ENCODE data around the gene WIPI1. TPM values are rescaled to one million over a fixed set of nuclear protein-coding genes. Genes with fewer than 3 reads are reported as not detected.

The WIPI1 gene
- total RNA-seq, 1 experiment from 2014 or later, result 38.4 TPM

DNA sequence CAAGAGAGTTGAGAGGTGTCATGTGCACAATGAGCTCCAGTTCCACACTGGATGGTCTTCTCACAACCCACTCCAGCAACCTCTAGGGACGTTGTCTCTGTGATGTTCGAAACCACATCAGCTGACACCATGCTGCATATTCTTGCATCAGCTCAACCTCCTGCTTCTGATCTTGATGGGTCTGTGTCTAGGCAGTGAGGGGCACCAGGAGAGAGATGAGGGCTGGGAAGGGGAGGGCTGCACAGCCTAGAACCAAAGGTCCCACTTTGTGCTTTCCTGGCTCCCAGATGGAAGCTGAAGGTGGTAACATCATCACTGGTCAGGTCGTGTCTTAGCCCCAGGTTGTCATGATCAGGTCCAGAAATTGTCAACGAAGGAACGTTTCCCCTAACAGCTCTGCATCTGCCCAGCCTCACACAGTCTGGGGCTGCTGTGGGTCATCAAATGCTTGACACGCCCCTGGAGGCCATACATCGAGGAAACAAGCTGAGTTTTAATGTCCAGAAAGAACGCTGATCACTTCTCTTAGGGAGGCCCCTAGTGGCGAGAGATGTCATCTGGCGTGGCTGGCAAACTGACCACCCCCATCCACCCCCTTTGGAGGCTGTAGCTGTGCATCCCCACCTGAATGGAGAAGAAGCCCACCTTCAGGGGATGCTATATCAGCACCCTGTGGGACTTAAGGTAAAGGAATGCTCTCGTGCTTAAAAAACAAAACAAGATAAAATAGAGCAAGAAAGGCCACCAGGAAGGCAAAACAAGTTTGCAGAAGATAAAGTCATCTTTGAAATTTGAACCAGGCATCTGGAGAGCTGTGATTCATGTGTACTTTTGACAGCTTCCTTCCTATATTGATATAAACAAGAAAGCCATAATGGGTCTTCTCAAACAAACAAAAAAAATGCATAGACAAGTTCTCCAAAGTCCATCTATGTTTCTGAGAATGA lies 58.3 kb downstream of the WIPI1 start:
- no peaks in the 10 kb centered on the region for H3K36me3 Mint-ChIP-seq (ENCODE audit: insufficient read depth, unreplicated experiment)
- H3K9me3 Mint-ChIP-seq (ENCODE audit: unreplicated experiment), result no peaks in the 10 kb centered on the region
- ChIA-PET CTCF (interaction anchor here (0.5 to 1.9 kb wide), 25 partner anchors 9 to 358 kb away, joined by 3 to 10 read pairs (median 4); no protein-coding TSS in a partner anchor), POLR2A (interaction anchor here (0.6 kb wide), 1 partner anchor 47 kb away, joined by 5 read pairs; no protein-coding TSS in a partner anchor)
- intact Hi-C loops (cut with micrococcal nuclease), result loop anchor here (1.0 kb wide), 3 partner anchors 37 to 136 kb away; no protein-coding TSS in a partner anchor
- no peak overlapping the region for H3K4me3 Mint-ChIP-seq (ENCODE audit: unreplicated experiment)
- H3K27me3 Mint-ChIP-seq (ENCODE audit: insufficient read depth, unreplicated experiment), result no peaks in the 10 kb centered on the region
- BruUV-seq (replicated peaks), result no TSS peak
- H3K4me1 Mint-ChIP-seq (ENCODE audit: insufficient read depth, unreplicated experiment), result no peaks in the 10 kb centered on the region
- no peak overlapping the region for H3K27ac Mint-ChIP-seq (ENCODE audit: low read depth, unreplicated experiment)
- TF ChIP-seq, protein P1, sequence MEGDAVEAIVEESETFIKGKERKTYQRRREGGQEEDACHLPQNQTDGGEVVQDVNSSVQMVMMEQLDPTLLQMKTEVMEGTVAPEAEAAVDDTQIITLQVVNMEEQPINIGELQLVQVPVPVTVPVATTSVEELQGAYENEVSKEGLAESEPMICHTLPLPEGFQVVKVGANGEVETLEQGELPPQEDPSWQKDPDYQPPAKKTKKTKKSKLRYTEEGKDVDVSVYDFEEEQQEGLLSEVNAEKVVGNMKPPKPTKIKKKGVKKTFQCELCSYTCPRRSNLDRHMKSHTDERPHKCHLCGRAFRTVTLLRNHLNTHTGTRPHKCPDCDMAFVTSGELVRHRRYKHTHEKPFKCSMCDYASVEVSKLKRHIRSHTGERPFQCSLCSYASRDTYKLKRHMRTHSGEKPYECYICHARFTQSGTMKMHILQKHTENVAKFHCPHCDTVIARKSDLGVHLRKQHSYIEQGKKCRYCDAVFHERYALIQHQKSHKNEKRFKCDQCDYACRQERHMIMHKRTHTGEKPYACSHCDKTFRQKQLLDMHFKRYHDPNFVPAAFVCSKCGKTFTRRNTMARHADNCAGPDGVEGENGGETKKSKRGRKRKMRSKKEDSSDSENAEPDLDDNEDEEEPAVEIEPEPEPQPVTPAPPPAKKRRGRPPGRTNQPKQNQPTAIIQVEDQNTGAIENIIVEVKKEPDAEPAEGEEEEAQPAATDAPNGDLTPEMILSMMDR (IDR thresholded peaks at IDR 0.05; ENCODE audit: unreplicated experiment), result peak; percentile 60
- peak; percentile 82 for DNase-seq (ENCODE audit: unreplicated experiment)

DNA sequence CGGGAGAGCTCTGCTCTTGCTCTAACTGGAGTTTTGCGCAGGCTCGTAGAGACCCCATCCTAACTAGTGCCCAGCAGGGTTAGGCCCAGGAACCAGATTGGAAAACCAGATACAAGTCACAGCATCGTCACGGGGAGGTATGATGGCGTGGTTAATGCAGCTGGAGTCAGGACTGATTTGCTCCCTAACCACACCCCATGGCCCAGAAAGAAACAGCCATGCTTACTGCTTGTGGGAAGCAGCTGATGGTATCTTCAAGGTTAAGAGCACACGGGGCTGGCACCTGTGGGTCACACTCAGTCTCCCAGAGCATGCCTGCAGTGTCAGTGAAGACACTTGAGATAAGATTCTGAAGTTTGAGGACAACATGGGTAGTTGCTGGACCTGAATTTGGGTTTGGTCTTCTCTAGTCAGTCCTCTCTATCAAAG lies 60.2 kb downstream of the WIPI1 start:
- no peak for DNase-seq (ENCODE audit: unreplicated experiment)
- no peaks in the 10 kb centered on the region for H3K36me3 Mint-ChIP-seq (ENCODE audit: insufficient read depth, unreplicated experiment)
- H3K27me3 Mint-ChIP-seq (ENCODE audit: insufficient read depth, unreplicated experiment), result no peaks in the 10 kb centered on the region
- H3K4me1 Mint-ChIP-seq (ENCODE audit: insufficient read depth, unreplicated experiment), result no peaks in the 10 kb centered on the region
- H3K9me3 Mint-ChIP-seq (ENCODE audit: unreplicated experiment), result no peaks in the 10 kb centered on the region
- POLR2A ChIA-PET, result no interaction called here
- H3K27ac Mint-ChIP-seq (ENCODE audit: low read depth, unreplicated experiment), result no peak overlapping the region
- TF ChIP-seq, protein P1 (IDR thresholded peaks at IDR 0.05; ENCODE audit: unreplicated experiment), result no peak
- H3K4me3 Mint-ChIP-seq (ENCODE audit: unreplicated experiment), result no peak overlapping the region
- CTCF ChIA-PET, result interaction anchor here (0.6 kb wide), 2 partner anchors 8 to 699 kb away, joined by 3 read pairs; no protein-coding TSS in a partner anchor
- no TSS peak for BruUV-seq (replicated peaks)
- intact Hi-C loops (cut with micrococcal nuclease), result no loop called here

DNA sequence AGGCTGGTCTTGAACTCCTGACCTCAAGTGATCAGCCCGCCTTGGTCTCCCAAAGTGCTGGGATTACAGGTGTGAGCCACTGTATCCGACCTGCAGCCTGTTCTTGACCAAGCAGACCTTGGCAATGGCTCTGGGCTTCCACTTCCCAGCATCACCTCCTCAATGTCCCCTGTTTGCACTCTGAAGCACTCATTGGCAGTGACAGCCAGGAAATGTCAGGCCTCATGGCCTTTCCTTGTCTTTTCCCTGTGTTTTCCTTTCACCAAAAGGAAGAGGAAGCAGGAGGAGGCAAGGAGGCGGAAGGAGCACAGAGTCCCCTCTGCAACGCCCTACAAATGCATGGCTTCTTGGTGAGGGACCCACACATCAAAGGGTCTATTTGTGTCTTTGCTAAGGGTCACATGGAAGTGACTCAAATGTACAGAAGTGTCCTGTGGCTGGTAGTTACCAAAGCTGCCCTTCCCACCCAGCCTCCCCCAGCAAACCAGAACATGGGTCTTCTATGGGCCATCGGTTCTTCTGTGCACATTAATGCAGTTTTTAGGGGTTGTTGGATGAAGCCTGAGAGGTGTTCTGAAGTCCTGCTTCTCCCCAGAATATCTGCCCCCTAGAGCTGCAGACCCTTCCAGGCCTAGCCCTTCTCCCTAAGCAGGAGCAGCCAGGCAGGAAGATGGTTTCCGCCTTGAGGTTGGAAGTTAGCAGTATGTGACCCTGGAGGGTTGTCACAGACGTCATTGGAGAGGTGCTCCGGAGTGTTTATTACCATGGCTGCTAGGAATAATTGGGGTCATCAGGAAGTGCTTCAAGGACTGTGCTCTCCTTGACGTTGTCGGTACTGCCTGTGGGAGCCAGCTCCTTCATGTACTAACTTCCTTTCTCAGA lies 60.8 kb downstream of the WIPI1 start:
- TF ChIP-seq, protein P1 (IDR thresholded peaks at IDR 0.05; ENCODE audit: unreplicated experiment), result no peak
- ChIA-PET POLR2A (no interaction called here), CTCF (interaction anchor here (0.6 to 1.0 kb wide), 2 partner anchors 134 to 698 kb away, joined by 3 read pairs; no protein-coding TSS in a partner anchor)
- H3K4me1 Mint-ChIP-seq (ENCODE audit: insufficient read depth, unreplicated experiment), result no peaks in the 10 kb centered on the region
- no TSS peak for BruUV-seq (replicated peaks)
- no peak overlapping the region for H3K27ac Mint-ChIP-seq (ENCODE audit: low read depth, unreplicated experiment)
- no peaks in the 10 kb centered on the region for H3K9me3 Mint-ChIP-seq (ENCODE audit: unreplicated experiment)
- H3K4me3 Mint-ChIP-seq (ENCODE audit: unreplicated experiment), result no peak overlapping the region
- intact Hi-C loops (cut with micrococcal nuclease), result no loop called here
- DNase-seq (ENCODE audit: unreplicated experiment), result no peak
- no peaks in the 10 kb centered on the region for H3K36me3 Mint-ChIP-seq (ENCODE audit: insufficient read depth, unreplicated experiment)
- H3K27me3 Mint-ChIP-seq (ENCODE audit: insufficient read depth, unreplicated experiment), result no peaks in the 10 kb centered on the region
